ENCODE measurements around the gene DIAPH2.

- TF ChIP-seq POLR2A (IDR thresholded peaks at IDR 0.05) (no peak), EP300 (IDR thresholded peaks at IDR 0.05) (no peak)
- TF ChIP-seq, protein P1, sequence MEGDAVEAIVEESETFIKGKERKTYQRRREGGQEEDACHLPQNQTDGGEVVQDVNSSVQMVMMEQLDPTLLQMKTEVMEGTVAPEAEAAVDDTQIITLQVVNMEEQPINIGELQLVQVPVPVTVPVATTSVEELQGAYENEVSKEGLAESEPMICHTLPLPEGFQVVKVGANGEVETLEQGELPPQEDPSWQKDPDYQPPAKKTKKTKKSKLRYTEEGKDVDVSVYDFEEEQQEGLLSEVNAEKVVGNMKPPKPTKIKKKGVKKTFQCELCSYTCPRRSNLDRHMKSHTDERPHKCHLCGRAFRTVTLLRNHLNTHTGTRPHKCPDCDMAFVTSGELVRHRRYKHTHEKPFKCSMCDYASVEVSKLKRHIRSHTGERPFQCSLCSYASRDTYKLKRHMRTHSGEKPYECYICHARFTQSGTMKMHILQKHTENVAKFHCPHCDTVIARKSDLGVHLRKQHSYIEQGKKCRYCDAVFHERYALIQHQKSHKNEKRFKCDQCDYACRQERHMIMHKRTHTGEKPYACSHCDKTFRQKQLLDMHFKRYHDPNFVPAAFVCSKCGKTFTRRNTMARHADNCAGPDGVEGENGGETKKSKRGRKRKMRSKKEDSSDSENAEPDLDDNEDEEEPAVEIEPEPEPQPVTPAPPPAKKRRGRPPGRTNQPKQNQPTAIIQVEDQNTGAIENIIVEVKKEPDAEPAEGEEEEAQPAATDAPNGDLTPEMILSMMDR (IDR thresholded peaks at IDR 0.05): no peak
Observed at GRCh38 chrX:97252111-97252510, 567.5 kb downstream of the DIAPH2 start.

Data from tibial nerve (tissue), 4 donors.